Fibroblast of skin of abdomen (primary cell): ENCODE measurements around the gene GSG1L.

Source experiments
- DNase-seq: peaks from one replicate; pipeline ENCODE4 v3.0.0-alpha.2; 2013

The GSG1L gene

GRCh38 chr16:28013878-28014277 is 49.6 kb downstream of the GSG1L start:
- DNase-seq: no peak

- DNase-seq: no peak
These were observed 50.1 kb downstream of the GSG1L start for GRCh38 chr16:28013392-28013791.

- no peak for DNase-seq
These were observed 51.5 kb downstream of the GSG1L start for GRCh38 chr16:28011971-28012445.

- DNase-seq: no peak
These were observed 52.3 kb downstream of the GSG1L start for GRCh38 chr16:28011223-28011622.

GRCh38 chr16:28010671-28011070 is 52.8 kb downstream of the GSG1L start:
- DNase-seq: no peak

- DNase-seq: no peak
These were observed 53.7 kb downstream of the GSG1L start for GRCh38 chr16:28009586-28010373.

- no peak for DNase-seq
These were observed 59.6 kb downstream of the GSG1L start for GRCh38 chr16:28003923-28004322.

- no peak for DNase-seq
These were observed 60.3 kb downstream of the GSG1L start for GRCh38 chr16:28003021-28003865.

GRCh38 chr16:28001642-28002041 is 61.9 kb downstream of the GSG1L start:
- no peak for DNase-seq

- no peak for DNase-seq
These were observed 62.3 kb downstream of the GSG1L start for GRCh38 chr16:28001184-28001583.

- no peak for DNase-seq
These were observed 63.0 kb downstream of the GSG1L start for GRCh38 chr16:28000314-28001169.

GRCh38 chr16:27999687-28000086 is 63.8 kb downstream of the GSG1L start:
- no peak for DNase-seq

GRCh38 chr16:27995378-27995777 is 68.1 kb downstream of the GSG1L start:
- no peak for DNase-seq

- DNase-seq: no peak
These were observed 68.8 kb downstream of the GSG1L start for GRCh38 chr16:27994686-27995085.

GRCh38 chr16:27993587-27993986 is 69.9 kb downstream of the GSG1L start:
- no peak for DNase-seq

- DNase-seq: no peak
These were observed 71.6 kb downstream of the GSG1L start for GRCh38 chr16:27991876-27992275.

GRCh38 chr16:27985981-27986380 is 77.5 kb downstream of the GSG1L start:
- no peak for DNase-seq

GRCh38 chr16:27984121-27984520 is 79.4 kb downstream of the GSG1L start:
- no peak for DNase-seq

- no peak for DNase-seq
These were observed 80.3 kb downstream of the GSG1L start for GRCh38 chr16:27983244-27983643.

- no peak for DNase-seq
These were observed 81.3 kb downstream of the GSG1L start for GRCh38 chr16:27982184-27982583.

GRCh38 chr16:27980919-27981700 is 82.4 kb downstream of the GSG1L start:
- DNase-seq: no peak
